ENCODE data around the gene BMP6.

GRCh38 chr6:7836371-7837026 is 110.6 kb downstream of the BMP6 start:
- TF ChIP-seq SIN3A (IDR thresholded peaks at IDR 0.05; ENCODE audit: borderline replicate concordance, insufficient read depth, low read length) (no peak), POLR2AphosphoS5 (IDR thresholded peaks at IDR 0.05; ENCODE audit: low read depth, low read length) (no peak), REST (IDR thresholded peaks at IDR 0.05; ENCODE audit: insufficient read depth in 1 of 2, low read depth in 2 of 2, low read length in 2 of 2) (no peak), TAF1 (IDR thresholded peaks at IDR 0.05; ENCODE audit: borderline replicate concordance, insufficient read depth, low read length) (no peak)
